ENCODE data around the gene LRG1. TPM values are rescaled to one million over a fixed set of nuclear protein-coding genes. Genes with fewer than 3 reads are reported as not detected.

LRG1 gene
- total and polyA plus RNA-seq, 9 of the 15 experiments (the other 6 are each of a cell fraction or from before 2014, with no cell fraction given), result 1.5 to 11.9 (median 8.7) TPM

- TF ChIP-seq E2F4 (CRISPR knock-in tag; IDR thresholded peaks at IDR 0.05; ENCODE audit: low read depth), result peak; percentile 63; the same call in 1 of the 2 replicates
- TF ChIP-seq ZNF511 (CRISPR knock-in tag; IDR thresholded peaks at IDR 0.05), result peak; percentile 51; the same call in 1 of the 2 replicates
- TF ChIP-seq SOX6 (IDR thresholded peaks at IDR 0.05), result no peak
- no peak for TF ChIP-seq OTX1 (CRISPR knock-in tag; IDR thresholded peaks at IDR 0.05)
- no peak for TF ChIP-seq ZNF316 (IDR thresholded peaks at IDR 0.05)
- no peak for TF ChIP-seq PHF21A (IDR thresholded peaks at IDR 0.05; ENCODE audit: borderline replicate concordance, low read depth)
- TF ChIP-seq HSF4 (CRISPR knock-in tag; IDR thresholded peaks at IDR 0.05; ENCODE audit: borderline replicate concordance), result no peak
- no peak for TF ChIP-seq MCM5 (IDR thresholded peaks at IDR 0.05; ENCODE audit: low read depth)
- TF ChIP-seq KLF16 (IDR thresholded peaks at IDR 0.05), result 0 out of 2 replicates have a peak, but pooled peaks have one; percentile 7
- no peak for TF ChIP-seq ZEB2 (IDR thresholded peaks at IDR 0.05)
- TF ChIP-seq THAP7 (CRISPR knock-in tag; IDR thresholded peaks at IDR 0.05), result no peak
- 0 out of 2 replicates have a peak, but pooled peaks have one; percentile 26 for TF ChIP-seq CTBP1 (IDR thresholded peaks at IDR 0.05; ENCODE audit: borderline replicate concordance)
- no peak for TF ChIP-seq DPF2 (IDR thresholded peaks at IDR 0.05)
- no peak for TF ChIP-seq PPARD (CRISPR knock-in tag; IDR thresholded peaks at IDR 0.05)
- TF ChIP-seq E2F6 (IDR thresholded peaks at IDR 0.05; ENCODE audit: borderline replicate concordance in 1 of 2, extremely low read depth in 1 of 2, insufficient read depth in 1 of 2, insufficient read length in 1 of 2, low read depth in 1 of 2, low read length in 1 of 2, poor library complexity in 1 of 2, severe bottlenecking in 1 of 2), result peak in 1 of 2 experiments; percentile 58
- no peak for TF ChIP-seq HMG20A (CRISPR knock-in tag; conservative IDR thresholded peaks at IDR 0.05)
- TF ChIP-seq NFIC (IDR thresholded peaks at IDR 0.05), result peak; percentile 95
- peak; percentile 64 for TF ChIP-seq POLR2A (conservative IDR thresholded peaks at IDR 0.05)
- TF ChIP-seq BCOR (IDR thresholded peaks at IDR 0.05), result 0 out of 2 replicates have a peak, but pooled peaks have one; percentile 49
- no peak for TF ChIP-seq HCFC1 (IDR thresholded peaks at IDR 0.05; ENCODE audit: low read depth, low read length)
- peak; percentile 80 for TF ChIP-seq MTA3 (IDR thresholded peaks at IDR 0.05; ENCODE audit: borderline replicate concordance)
- no peak for TF ChIP-seq POLR2AphosphoS2 (IDR thresholded peaks at IDR 0.05; ENCODE audit: low read length)
- TF ChIP-seq PYGO2 (tag; IDR thresholded peaks at IDR 0.05), result no peak
- no peak for TF ChIP-seq THRB (CRISPR knock-in tag; conservative IDR thresholded peaks at IDR 0.05)
- no peak for TF ChIP-seq ATF4 (CRISPR knock-in tag; IDR thresholded peaks at IDR 0.05)
Measured at GRCh38 chr19:4534836-4535658, 4.8 kb downstream of the LRG1 start, which contains the start of gene PLIN5 (continued).
